ENCODE data around the gene PGAP6. TPM values are rescaled to one million over a fixed set of nuclear protein-coding genes. Genes with fewer than 3 reads are reported as not detected.

The PGAP6 gene
- total and polyA plus RNA-seq, 2 of the 4 experiments (the other 2 are of a cell fraction): 49.1 to 124 TPM

GRCh38 chr16:363110-363765 is 18.5 kb downstream of the PGAP6 start:
- Histone ChIP-seq H3K4me3 (ENCODE audit: insufficient read depth, low read depth, low read length) (no peak overlapping the region), H4K5ac (ENCODE audit: low read depth, low read length) (no peak overlapping the region), H3K4ac (ENCODE audit: low read depth, low read length) (no peak overlapping the region), H4K20me1 (ENCODE audit: insufficient read depth, low read length) (no peaks in the 10 kb centered on the region), H4K8ac (ENCODE audit: low read depth in 2 of 2, low read length in 2 of 2) (no peak overlapping the region), H3K9me3 (ENCODE audit: control insufficient read depth, insufficient read depth, low read length) (no peaks in the 10 kb centered on the region), H3K79me1 (ENCODE audit: low read depth in 1 of 2, low read length in 2 of 2) (no peaks in the 10 kb centered on the region), H2BK20ac (ENCODE audit: low read depth, low read length) (no peak overlapping the region), H3K14ac (replicated peaks; ENCODE audit: low read depth, low read length) (no peak overlapping the region), H3K9me1 (ENCODE audit: insufficient read depth, low read length) (no peaks in the 10 kb centered on the region), H3K18ac (ENCODE audit: low read depth, low read length) (no peak overlapping the region), H3K36me3 (ENCODE audit: control insufficient read depth, insufficient read depth, low read length) (peaks cover 19% of the 10 kb centered on the region), H4K91ac (ENCODE audit: insufficient read depth, low read depth, low read length) (no peak overlapping the region), H3K27me3 (ENCODE audit: control insufficient read depth, insufficient read depth, low read length) (no peaks in the 10 kb centered on the region), H3K23ac (ENCODE audit: low read depth, low read length) (no peak overlapping the region), H2BK5ac (ENCODE audit: low read depth, low read length, poor library complexity, severe bottlenecking) (no peak overlapping the region), H2BK15ac (ENCODE audit: low read depth, low read length) (no peak overlapping the region), H2AK5ac (ENCODE audit: low read depth, low read length) (no peak overlapping the region), H2AFZ (replicated peaks; ENCODE audit: low read length, poor library complexity) (no peak overlapping the region), H3K4me1 (ENCODE audit: control insufficient read depth, insufficient read depth, low read length) (no peaks in the 10 kb centered on the region), H3K56ac (ENCODE audit: extremely low read depth, insufficient read depth, low read length) (no peak overlapping the region), H3K27ac (ENCODE audit: insufficient read depth, low read length) (no peak overlapping the region), H3K9ac (ENCODE audit: low read depth, low read length) (no peak overlapping the region), H3K4me2 (ENCODE audit: low read depth, low read length) (no peak overlapping the region), H2BK120ac (ENCODE audit: low read depth, low read length) (no peak overlapping the region), H2AK9ac (replicated peaks; ENCODE audit: low read depth, low read length, poor library complexity) (no peak overlapping the region)
- intact Hi-C loops (cut with micrococcal nuclease) (no loop called here), dilution Hi-C loops (cut with HindIII; ENCODE audit: low sequenced_read_pairs, unreplicated experiment) (no loop called here), in situ Hi-C loops (cut with MboI; ENCODE audit: low sequenced_read_pairs) (no loop called here)
- TF ChIP-seq RCOR1 (IDR thresholded peaks at IDR 0.05; ENCODE audit: insufficient replicate concordance, low read length) (no peak), RFX5 (IDR thresholded peaks at IDR 0.05; ENCODE audit: low read depth, low read length) (no peak), BHLHE40 (IDR thresholded peaks at IDR 0.05; ENCODE audit: low read depth, low read length) (no peak), MXI1 (IDR thresholded peaks at IDR 0.05; ENCODE audit: borderline replicate concordance, low read depth, low read length) (no peak), MAZ (IDR thresholded peaks at IDR 0.05; ENCODE audit: borderline replicate concordance, low read depth, low read length) (no peak), NFE2L2 (IDR thresholded peaks at IDR 0.05; ENCODE audit: low read depth, low read length) (no peak), CEBPB (IDR thresholded peaks at IDR 0.05; ENCODE audit: low read depth, low read length) (no peak), RAD21 (IDR thresholded peaks at IDR 0.05; ENCODE audit: low read length) (no peak), FOS (IDR thresholded peaks at IDR 0.05; ENCODE audit: low read depth, low read length) (no peak), USF2 (IDR thresholded peaks at IDR 0.05; ENCODE audit: low read depth, low read length) (no peak), POLR2A (IDR thresholded peaks at IDR 0.05; ENCODE audit: low read depth, low read length) (no peak), CTCF (conservative IDR thresholded peaks at IDR 0.05; ENCODE audit: low read depth, low read length) (no peak), CHD1 (IDR thresholded peaks at IDR 0.05; ENCODE audit: low read depth, low read length) (no peak), ELK1 (IDR thresholded peaks at IDR 0.05; ENCODE audit: borderline replicate concordance, low read depth, low read length) (no peak), SMC3 (IDR thresholded peaks at IDR 0.05; ENCODE audit: low read depth, low read length) (no peak), MAFK (IDR thresholded peaks at IDR 0.05; ENCODE audit: low read depth, low read length) (no peak)
- CTCF ChIA-PET: interaction anchor here (0.5 to 2.2 kb wide), 3 partner anchors 64 to 266 kb away, joined by 3 to 10 read pairs (median 8); no protein-coding TSS in a partner anchor
- DNase-seq: no peak
- no peak for ATAC-seq (ENCODE audit: low read depth)
- no TSS peak for BruUV-seq (replicated peaks)
- WGBS, 2 experiments (ENCODE audit: extremely low coverage in 2 of 2, insufficient read length in 1 of 2): 70% methylated on average over 7 of the region's 20 CpGs; no CpG with 5 or more reads in 1 of the 2 experiments
- POLR2A ChIA-PET (ENCODE audit: unreplicated experiment): no interaction called here
